ENCODE results near the gene RIC1.
"Not testable (repeated sequence)": the region's sequence is repeated elsewhere in the genome, so short reads cannot be mapped to it uniquely, and the experiment has no call there.

RIC1 gene

GRCh38 chr9:5626727-5627634, 1.9 kb upstream of the RIC1 start:
- DNase-seq (ENCODE audit: low spot score): peak; percentile 55

GRCh38 chr9:5627686-5628085, 1.2 kb upstream of the RIC1 start:
- DNase-seq (ENCODE audit: low spot score): not testable (repeated sequence)

GRCh38 chr9:5628183-5628529, 751 bp upstream of the RIC1 start:
- DNase-seq (ENCODE audit: low spot score): no peak

- no peak for DNase-seq (ENCODE audit: low spot score)
Observed at GRCh38 chr9:5629312-5630080, 589 bp downstream of the RIC1 start.

GRCh38 chr9:5630081-5630507, 1.2 kb downstream of the RIC1 start:
- DNase-seq (ENCODE audit: low spot score): peak; percentile 21

- DNase-seq (ENCODE audit: low spot score): no peak
Observed at GRCh38 chr9:5631026-5631425, 2.1 kb downstream of the RIC1 start.

GRCh38 chr9:5632540-5632939, 3.6 kb downstream of the RIC1 start:
- no peak for DNase-seq (ENCODE audit: low spot score)

- DNase-seq (ENCODE audit: low spot score): no peak
Observed at GRCh38 chr9:5633243-5633642, 4.3 kb downstream of the RIC1 start.

- DNase-seq (ENCODE audit: low spot score): no peak
Observed at GRCh38 chr9:5635390-5635789, 6.5 kb downstream of the RIC1 start.

- no peak for DNase-seq (ENCODE audit: low spot score)
Observed at GRCh38 chr9:5639816-5640215, 10.9 kb downstream of the RIC1 start.

- no peak for DNase-seq (ENCODE audit: low spot score)
Observed at GRCh38 chr9:5642170-5642569, 13.3 kb downstream of the RIC1 start.

- DNase-seq (ENCODE audit: low spot score): no peak
Observed at GRCh38 chr9:5643005-5643624, 14.2 kb downstream of the RIC1 start.

GRCh38 chr9:5644501-5644900, 15.6 kb downstream of the RIC1 start:
- DNase-seq (ENCODE audit: low spot score): no peak

GRCh38 chr9:5646116-5646515, 17.2 kb downstream of the RIC1 start:
- DNase-seq (ENCODE audit: low spot score): no peak

- no peak for DNase-seq (ENCODE audit: low spot score)
Observed at GRCh38 chr9:5650356-5651105, 21.6 kb downstream of the RIC1 start.

GRCh38 chr9:5651246-5651645, 22.3 kb downstream of the RIC1 start:
- no peak for DNase-seq (ENCODE audit: low spot score)

- DNase-seq (ENCODE audit: low spot score): no peak
Observed at GRCh38 chr9:5652821-5653220, 23.9 kb downstream of the RIC1 start.

- DNase-seq (ENCODE audit: low spot score): not testable (repeated sequence)
Observed at GRCh38 chr9:5662804-5663203, 33.9 kb downstream of the RIC1 start.

- no peak for DNase-seq (ENCODE audit: low spot score)
Observed at GRCh38 chr9:5665059-5665458, 36.2 kb downstream of the RIC1 start.

- DNase-seq (ENCODE audit: low spot score): no peak
Observed at GRCh38 chr9:5667391-5667790, 38.5 kb downstream of the RIC1 start.

- DNase-seq (ENCODE audit: low spot score): no peak
Observed at GRCh38 chr9:5670079-5670478, 41.2 kb downstream of the RIC1 start.

GRCh38 chr9:5671711-5672353, 42.9 kb downstream of the RIC1 start:
- DNase-seq (ENCODE audit: low spot score): no peak
